Karpas-422 (cell line): ENCODE data around the gene NUTM2G. TPM values are rescaled to one million over a fixed set of nuclear protein-coding genes. Genes with fewer than 3 reads are reported as not detected.
"Not testable (repeated sequence)": the region's sequence is repeated elsewhere in the genome, so short reads cannot be mapped to it uniquely, and the experiment has no call there.

Experiments used
- DNase-seq: peaks from one replicate; pipeline ENCODE4 v3.0.0-alpha.2; 2015
- H2AFZ ChIP-seq: fragments of 200-600 bp; sonication (generic); 2 replicates; pipeline ENCODE4 v1.6.1; 2014; ENCODE audit warnings: antibody characterized with exemption, low read length, mixed read lengths
- H3K27ac ChIP-seq: fragments of 200-600 bp; sonication (generic); 2 replicates; pipeline ENCODE4 v1.5.1; 2014; ENCODE audit warnings: mild to moderate bottlenecking, low read length, moderate library complexity
- H3K27me3 ChIP-seq: fragments of 200-600 bp; sonication (generic); 2 replicates; pipeline ENCODE4 v1.6.1; 2014; ENCODE audit warnings: low read length, mixed read lengths
- H3K36me3 ChIP-seq: fragments of 200-600 bp; sonication (generic); 2 replicates; pipeline ENCODE4 v1.6.1; 2014; ENCODE audit warnings: low read length, mixed read lengths; ENCODE audit not compliant: insufficient read depth
- H3K4me1 ChIP-seq: fragments of 200-600 bp; sonication (generic); 2 replicates; pipeline ENCODE4 v1.6.1; 2014; ENCODE audit warnings: mild to moderate bottlenecking, low read length, mixed read lengths
- H3K4me2 ChIP-seq: fragments of 200-600 bp; sonication (generic); 2 replicates; pipeline ENCODE4 v1.6.1; 2014; ENCODE audit warnings: low read length, low read depth, mild to moderate bottlenecking; ENCODE audit not compliant: poor library complexity, severe bottlenecking
- H3K4me3 ChIP-seq: fragments of 200-600 bp; sonication (generic); 2 replicates; pipeline ENCODE4 v1.5.1; 2014; ENCODE audit warnings: mild to moderate bottlenecking, antibody characterized with exemption, low read length, mixed read lengths
- H3K79me2 ChIP-seq: fragments of 200-600 bp; sonication (generic); 2 replicates; pipeline ENCODE4 v1.6.1; 2014; ENCODE audit warnings: mild to moderate bottlenecking, low read length, mixed read lengths
- H3K9ac ChIP-seq: fragments of 200-600 bp; sonication (generic); 2 replicates; pipeline ENCODE4 v1.6.0; 2014; ENCODE audit warnings: low read length
- H3K9me2 ChIP-seq: fragments of 200-600 bp; sonication (generic), shearing (Covaris generic); replicated peaks from 2 replicates; pipeline ENCODE4 v1.6.0; 2014; ENCODE audit warnings: mild to moderate bottlenecking, low read length, moderate library complexity; ENCODE audit not compliant: insufficient read depth
- H3K9me3 ChIP-seq: fragments of 300-700, 200-600 bp; sonication (generic); 2 replicates; pipeline ENCODE4 v1.6.1; 2014; ENCODE audit warnings: low read length, mixed read lengths
- H4K20me1 ChIP-seq: fragments of 200-600 bp; sonication (generic); 2 replicates; pipeline ENCODE4 v1.6.1; 2014; ENCODE audit warnings: mild to moderate bottlenecking, antibody characterized with exemption, low read length, low read depth; ENCODE audit not compliant: insufficient read depth
- total RNA-seq: library from RNA; depleted of rRNA; stranded (reverse); fragments of >200 nt; shearing (Covaris generic); gene quantifications from 2 replicates; pipeline ENCODE4 v1.2.3, GENCODE V29; 2014; ENCODE audit warnings: low replicate concordance

The NUTM2G gene
- total RNA-seq, 1 experiment from 2014 or later: not detected

DNA sequence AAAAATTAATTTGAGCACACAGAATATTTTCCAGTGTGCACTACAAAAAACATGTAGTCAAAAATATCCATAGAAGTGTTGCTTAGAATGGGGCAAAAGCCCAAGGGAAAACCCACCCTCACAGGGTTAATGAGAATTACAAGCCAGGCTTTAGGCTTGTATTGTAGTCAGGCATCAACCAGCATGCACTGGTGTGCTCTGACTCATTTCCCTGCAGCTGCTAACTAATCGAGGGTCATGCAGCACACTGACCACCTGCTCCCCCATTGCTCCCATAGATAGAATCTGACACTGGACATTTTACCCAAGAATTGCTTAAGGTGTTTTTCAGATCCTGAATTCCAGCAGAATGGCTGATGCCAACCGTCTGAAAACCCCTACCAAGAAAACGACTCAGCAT, 20.2 kb upstream of the NUTM2G start:
- H3K27me3 ChIP-seq, H3K36me3 ChIP-seq, H4K20me1 ChIP-seq, H3K9ac ChIP-seq, DNase-seq, H3K79me2 ChIP-seq, H3K9me3 ChIP-seq, H3K4me1 ChIP-seq, H3K9me2 ChIP-seq, H3K27ac ChIP-seq, H3K4me2 ChIP-seq, H2AFZ ChIP-seq, H3K4me3 ChIP-seq: not testable (repeated sequence)

DNA sequence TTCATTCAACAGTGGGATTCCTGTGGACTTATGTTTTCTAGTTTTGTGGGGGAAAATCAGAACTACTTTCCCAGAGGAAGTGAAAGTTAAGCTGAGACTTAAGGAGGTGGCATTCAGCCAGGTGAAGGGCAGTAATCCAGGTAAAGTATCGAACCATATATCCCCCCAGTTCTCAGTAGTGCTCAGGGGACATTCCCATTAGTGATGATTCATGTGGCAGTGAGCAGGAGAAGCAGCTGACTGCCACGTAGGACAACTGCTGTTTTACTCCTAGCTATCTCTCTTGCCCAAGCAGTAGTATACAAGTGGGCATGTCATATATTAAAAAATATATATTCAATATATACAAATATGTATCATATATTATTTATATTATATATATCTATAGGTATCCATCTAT, 13.1 kb upstream of the NUTM2G start:
- not testable (repeated sequence) for DNase-seq, H3K27ac ChIP-seq, H3K4me3 ChIP-seq, H3K9ac ChIP-seq, H3K9me3 ChIP-seq, H3K9me2 ChIP-seq, H3K4me1 ChIP-seq, H2AFZ ChIP-seq, H3K79me2 ChIP-seq, H3K27me3 ChIP-seq, H3K36me3 ChIP-seq, H4K20me1 ChIP-seq, H3K4me2 ChIP-seq

DNA sequence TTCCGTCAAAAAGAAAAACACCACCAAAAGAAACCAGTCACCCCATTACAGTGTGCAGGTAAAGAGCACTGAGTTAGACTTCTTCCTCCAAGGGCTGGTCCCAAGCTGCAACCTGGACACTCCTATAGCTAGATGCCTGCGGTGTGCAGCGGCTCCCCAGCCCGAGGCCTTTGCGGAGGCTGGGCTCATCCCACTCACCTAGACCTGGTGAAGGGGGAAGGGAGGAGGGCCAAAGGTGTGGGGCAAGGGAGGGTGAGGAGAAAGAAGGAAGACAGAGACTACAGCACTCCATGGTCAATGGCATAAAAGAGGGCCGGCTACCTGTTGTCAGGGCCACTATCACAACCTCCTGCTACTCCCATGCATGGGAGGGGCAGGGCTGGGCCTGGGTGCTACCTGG, 12.1 kb upstream of the NUTM2G start:
- not testable (repeated sequence) for H3K4me3 ChIP-seq, H3K79me2 ChIP-seq, H3K4me2 ChIP-seq, H3K9ac ChIP-seq, H2AFZ ChIP-seq, DNase-seq, H3K9me2 ChIP-seq, H3K36me3 ChIP-seq, H3K27ac ChIP-seq, H4K20me1 ChIP-seq, H3K9me3 ChIP-seq, H3K4me1 ChIP-seq, H3K27me3 ChIP-seq

DNA sequence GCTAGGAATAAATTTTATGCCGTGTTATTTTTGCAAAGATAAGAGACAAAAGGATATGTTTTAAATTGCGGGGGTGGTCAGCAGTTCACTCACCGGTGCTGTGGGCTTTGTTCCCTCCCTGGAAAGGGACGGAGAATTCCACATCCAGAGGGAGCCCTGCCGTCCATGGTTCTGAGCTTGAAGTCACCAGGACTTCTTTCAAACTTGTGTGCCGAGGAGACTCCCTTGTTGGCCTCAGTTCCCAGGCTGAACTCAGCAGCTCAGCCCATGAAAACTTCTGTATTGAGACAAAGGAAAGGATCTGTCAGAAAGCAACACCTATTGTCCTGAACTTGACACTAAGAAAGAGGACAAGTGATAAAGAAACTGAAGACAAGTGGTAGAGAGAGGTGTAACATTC, 10.1 kb upstream of the NUTM2G start:
- not testable (repeated sequence) for H3K4me2 ChIP-seq, H3K9ac ChIP-seq, H3K4me3 ChIP-seq, H4K20me1 ChIP-seq, H3K9me3 ChIP-seq, H3K9me2 ChIP-seq, H3K4me1 ChIP-seq, H3K27ac ChIP-seq, H3K79me2 ChIP-seq, H3K36me3 ChIP-seq, H3K27me3 ChIP-seq, H2AFZ ChIP-seq
- peak; percentile 21 for DNase-seq

DNA sequence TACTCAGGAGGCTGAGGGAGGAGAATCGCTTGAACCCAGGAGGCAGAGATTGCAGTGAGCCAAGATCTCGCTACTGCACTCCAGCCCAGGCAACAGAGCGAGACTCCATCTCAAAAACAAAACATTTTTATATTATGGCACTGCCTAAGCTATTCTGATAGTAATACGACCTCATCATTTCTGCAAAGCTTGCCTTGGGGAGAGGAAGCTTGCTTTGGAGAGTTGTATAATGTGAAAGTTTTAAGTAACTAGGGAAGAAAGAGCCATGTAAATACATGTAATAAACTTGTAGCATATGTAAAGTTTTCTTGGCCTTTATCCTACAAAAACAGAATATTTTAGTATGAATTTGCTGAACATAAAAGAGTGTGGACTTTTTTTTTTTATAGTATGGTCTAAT, 7.8 kb upstream of the NUTM2G start:
- H3K4me1 ChIP-seq, H2AFZ ChIP-seq, H3K4me3 ChIP-seq, H4K20me1 ChIP-seq, H3K4me2 ChIP-seq, H3K9me2 ChIP-seq, H3K9ac ChIP-seq, DNase-seq, H3K36me3 ChIP-seq, H3K9me3 ChIP-seq, H3K79me2 ChIP-seq, H3K27ac ChIP-seq, H3K27me3 ChIP-seq: not testable (repeated sequence)

DNA sequence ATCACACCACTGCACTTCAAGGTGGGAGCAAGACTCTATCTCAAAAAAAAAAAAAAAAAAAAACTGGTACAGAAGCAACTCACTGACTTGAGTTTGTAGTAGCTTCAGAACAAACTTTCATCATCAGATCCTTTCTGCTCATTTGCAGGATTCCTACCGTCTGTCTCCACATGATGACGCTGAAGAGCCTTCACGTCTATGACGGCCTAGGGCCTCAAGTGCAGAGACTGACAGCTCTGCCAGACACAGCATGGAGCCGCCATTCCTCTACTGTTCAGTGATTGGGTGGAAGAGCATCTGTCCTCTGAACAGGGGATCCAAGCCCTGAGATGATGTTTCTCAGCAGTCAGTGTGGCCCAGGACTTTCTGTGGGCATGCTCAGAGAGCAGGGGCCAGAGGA, 3.1 kb upstream of the NUTM2G start:
- H3K27me3 ChIP-seq, H4K20me1 ChIP-seq, H3K4me2 ChIP-seq, H3K9me2 ChIP-seq, H3K9me3 ChIP-seq, H3K9ac ChIP-seq, H3K36me3 ChIP-seq, H2AFZ ChIP-seq, H3K27ac ChIP-seq, H3K4me3 ChIP-seq, H3K79me2 ChIP-seq, H3K4me1 ChIP-seq: not testable (repeated sequence)
- DNase-seq: peak; percentile 23

DNA sequence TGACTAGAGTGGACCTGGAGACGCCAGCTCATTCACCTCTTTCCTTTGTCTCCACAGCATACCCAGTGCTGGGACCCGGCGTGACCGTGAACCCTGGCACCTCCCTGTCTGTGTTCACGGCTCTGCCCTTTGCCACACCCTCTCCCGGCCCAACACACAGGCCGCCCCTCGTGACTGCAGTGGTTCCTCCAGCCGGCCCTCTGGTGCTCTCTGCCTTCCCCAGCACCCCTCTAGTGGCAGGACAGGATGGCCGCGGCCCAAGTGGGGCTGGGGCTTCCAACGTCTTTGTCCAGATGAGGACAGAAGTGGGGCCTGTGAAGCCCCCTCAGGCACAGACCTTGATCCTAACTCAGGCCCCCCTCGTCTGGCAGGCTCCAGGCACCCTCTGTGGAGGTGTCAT, 3.0 kb downstream of the NUTM2G start:
- not testable (repeated sequence) for H3K4me3 ChIP-seq, H3K36me3 ChIP-seq, H3K9me3 ChIP-seq, H3K27me3 ChIP-seq, H3K4me1 ChIP-seq, H3K9ac ChIP-seq, H3K9me2 ChIP-seq, H3K4me2 ChIP-seq, H3K79me2 ChIP-seq, H4K20me1 ChIP-seq, H3K27ac ChIP-seq, H2AFZ ChIP-seq
- peak; percentile 37 for DNase-seq

DNA sequence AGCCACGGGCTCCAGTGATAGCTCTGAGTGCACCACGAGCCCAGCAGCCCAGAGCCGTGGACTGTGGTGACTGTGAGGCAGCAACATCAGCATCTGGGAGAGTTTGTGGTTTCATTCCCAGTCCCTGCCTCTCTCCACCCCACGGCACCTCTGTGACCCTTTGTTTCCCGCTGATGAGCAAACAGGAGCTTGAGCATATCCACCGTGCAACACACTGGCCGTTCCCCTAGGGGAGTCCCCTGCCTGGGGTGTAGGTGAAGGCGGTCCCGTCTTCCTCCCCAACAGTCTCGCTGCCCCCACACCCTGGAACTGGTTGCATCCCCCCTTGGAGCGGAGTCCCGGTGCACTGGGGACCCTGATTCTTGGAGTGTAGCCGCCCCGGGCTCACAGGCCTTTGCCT, 5.5 kb downstream of the NUTM2G start:
- H3K4me3 ChIP-seq, H2AFZ ChIP-seq, H3K27ac ChIP-seq, H3K4me2 ChIP-seq, H3K9me3 ChIP-seq, H4K20me1 ChIP-seq, H3K27me3 ChIP-seq, H3K9me2 ChIP-seq, H3K9ac ChIP-seq, H3K79me2 ChIP-seq, H3K36me3 ChIP-seq, H3K4me1 ChIP-seq: not testable (repeated sequence)
- DNase-seq: peak; percentile 17

DNA sequence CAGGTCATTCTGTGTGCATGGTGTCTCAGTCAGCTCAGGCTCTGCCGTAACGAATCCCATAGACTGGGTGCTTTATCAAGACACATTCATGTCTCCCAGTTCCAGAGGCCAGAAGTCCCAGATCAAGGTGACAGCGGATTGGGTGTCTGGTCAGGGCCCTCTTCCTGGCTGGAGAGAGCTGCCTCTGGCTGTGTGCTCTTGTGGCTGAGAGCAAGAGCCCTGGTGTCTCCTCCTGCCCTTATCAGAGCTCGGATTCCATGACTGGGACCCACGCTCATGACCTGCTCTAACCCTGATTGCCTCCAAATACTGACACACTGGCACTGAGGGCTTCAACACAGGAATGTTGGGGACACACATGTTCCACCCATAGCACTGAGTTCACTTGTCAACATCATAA, 6.1 kb downstream of the NUTM2G start:
- H3K27ac ChIP-seq, H3K9me3 ChIP-seq, H3K4me2 ChIP-seq, H3K27me3 ChIP-seq, H2AFZ ChIP-seq, H3K4me3 ChIP-seq, H3K36me3 ChIP-seq, H3K9ac ChIP-seq, H4K20me1 ChIP-seq, H3K4me1 ChIP-seq, H3K9me2 ChIP-seq, DNase-seq, H3K79me2 ChIP-seq: not testable (repeated sequence)
